ENCODE results near the gene CLSTN1. TPM values are rescaled to one million over a fixed set of nuclear protein-coding genes. Genes with fewer than 3 reads are reported as not detected.
"Not testable (repeated sequence)": the region's sequence is repeated elsewhere in the genome, so short reads cannot be mapped to it uniquely, and the experiment has no call there.

Gene CLSTN1
- total RNA-seq, 1 donor from 2014 or later = 72.3 TPM

- Histone ChIP-seq H3K27ac (no peak overlapping the region), H3K36me3 (peaks cover 81% of the 10 kb centered on the region), H3K4me3 (no peak overlapping the region), H3K27me3 (ENCODE audit: low read depth) (no peaks in the 10 kb centered on the region), H3K9me3 (no peaks in the 10 kb centered on the region), H3K4me1 (no peaks in the 10 kb centered on the region)
- TF ChIP-seq CTCF (IDR thresholded peaks at IDR 0.05) = no peak
- DNase-seq (no peak), ATAC-seq (no peak)
- intact Hi-C loops (cut with DNase I) = no loop called here
These were observed 74.4 kb downstream of the CLSTN1 start for GRCh38 chr1:9749361-9749760.

DNA sequence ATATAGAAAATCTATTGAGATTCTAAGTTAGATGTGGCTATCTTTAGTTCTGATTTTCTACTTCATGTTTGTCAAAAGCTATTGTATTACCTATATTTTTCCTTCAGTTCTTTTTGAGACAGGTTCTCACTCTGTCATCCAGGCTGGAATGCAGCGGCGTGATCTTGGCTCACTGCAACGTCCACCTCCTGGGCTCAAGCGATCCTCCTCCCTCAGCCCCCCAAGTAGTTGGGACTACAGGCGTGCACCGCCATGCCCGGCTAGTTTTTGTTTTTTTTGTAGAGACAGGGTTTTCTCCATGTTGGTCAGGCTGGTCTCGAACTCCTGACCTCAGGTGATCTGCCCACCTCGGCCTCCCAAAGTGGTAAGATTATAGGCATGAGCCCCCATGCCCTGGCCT lies 75.4 kb downstream of the CLSTN1 start:
- intact Hi-C loops (cut with DNase I); DNase-seq; H3K4me1 ChIP-seq; H3K27ac ChIP-seq; H3K4me3 ChIP-seq; H3K9me3 ChIP-seq; ATAC-seq; H3K27me3 ChIP-seq (ENCODE audit: low read depth): not testable (repeated sequence)
- H3K36me3 ChIP-seq = peaks cover 85% of the 10 kb centered on the region

GRCh38 chr1:9746651-9747050 lies 77.1 kb downstream of the CLSTN1 start:
- peak; percentile 47 to 60 for ATAC-seq
- intact Hi-C loops (cut with DNase I) = no loop called here
- no peak for DNase-seq
- Histone ChIP-seq H3K9me3 (no peaks in the 10 kb centered on the region), H3K27me3 (ENCODE audit: low read depth) (no peaks in the 10 kb centered on the region), H3K4me3 (no peak overlapping the region), H3K36me3 (peaks cover 90% of the 10 kb centered on the region), H3K4me1 (no peaks in the 10 kb centered on the region), H3K27ac (no peak overlapping the region)
- TF ChIP-seq CTCF (IDR thresholded peaks at IDR 0.05) = no peak

DNA sequence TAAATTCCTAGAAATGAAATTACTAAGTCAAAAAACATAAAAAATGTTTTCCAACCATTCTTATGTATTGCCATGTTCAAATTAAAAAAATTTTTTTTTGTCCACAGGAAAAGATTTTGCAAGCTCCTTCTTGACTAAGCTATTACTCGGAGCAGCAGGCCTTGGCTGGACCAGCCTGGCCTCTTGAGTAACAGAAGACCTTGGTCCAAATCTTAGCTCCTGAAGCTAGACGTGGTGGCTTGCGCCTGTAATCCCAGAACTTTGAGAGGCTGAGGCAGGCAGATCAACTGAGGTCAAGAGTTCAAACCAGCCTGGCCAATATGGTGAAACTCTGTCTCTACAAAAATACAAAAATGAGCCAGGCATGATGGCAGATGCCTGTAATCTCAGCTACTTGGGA lies 77.6 kb downstream of the CLSTN1 start:
- Histone ChIP-seq H3K27ac (no peak overlapping the region), H3K9me3 (no peaks in the 10 kb centered on the region), H3K36me3 (peaks cover 90% of the 10 kb centered on the region), H3K27me3 (ENCODE audit: low read depth) (no peaks in the 10 kb centered on the region), H3K4me1 (no peaks in the 10 kb centered on the region), H3K4me3 (no peak overlapping the region)
- DNase-seq (no peak), ATAC-seq (no peak)
- intact Hi-C loops (cut with DNase I) = no loop called here
- TF ChIP-seq CTCF (IDR thresholded peaks at IDR 0.05) = no peak

GRCh38 chr1:9744106-9744799 lies 79.5 kb downstream of the CLSTN1 start:
- no peak for ATAC-seq
- peaks cover 90% of the 10 kb centered on the region for H3K36me3 ChIP-seq
- no peak overlapping the region for H3K27ac ChIP-seq
- H3K27me3 ChIP-seq (ENCODE audit: low read depth) = no peaks in the 10 kb centered on the region
- H3K4me3 ChIP-seq = no peak overlapping the region
- no peaks in the 10 kb centered on the region for H3K9me3 ChIP-seq
- intact Hi-C loops (cut with DNase I) = no loop called here
- DNase-seq = no peak
- TF ChIP-seq CTCF (IDR thresholded peaks at IDR 0.05) = no peak
- no peaks in the 10 kb centered on the region for H3K4me1 ChIP-seq

GRCh38 chr1:9737671-9738070 lies 86.1 kb downstream of the CLSTN1 start:
- ATAC-seq = no peak
- H3K36me3 ChIP-seq = peaks cover 100% of the 10 kb centered on the region

More at GRCh38 chr1:9737671-9738070, 86.1 kb downstream of the CLSTN1 start:
- intact Hi-C loops (cut with DNase I) = no loop called here
- Histone ChIP-seq H3K27ac (no peak overlapping the region), H3K27me3 (ENCODE audit: low read depth) (no peaks in the 10 kb centered on the region), H3K4me3 (no peak overlapping the region), H3K9me3 (no peaks in the 10 kb centered on the region), H3K4me1 (no peaks in the 10 kb centered on the region)
- DNase-seq = no peak
- TF ChIP-seq CTCF (IDR thresholded peaks at IDR 0.05) = no peak

Data from lower lobe of right lung (tissue), 2 donors.